Activated CD8-positive, alpha-beta memory T cell treated with anti-CD3 and anti-CD28 coated beads, Interleukin-2, amount 50 U/mL, for 24 hours (primary cell): Measurements from ENCODE around the gene PIGBOS1.
"Not testable (repeated sequence)": the region's sequence is repeated elsewhere in the genome, so short reads cannot be mapped to it uniquely, and the experiment has no call there.

ENCODE experiments used
- DNase-seq: peaks from one replicate; pipeline ENCODE4 v3.0.0-alpha.2; 2020; ENCODE audit errors: extremely low read depth

PIGBOS1 gene

DNA sequence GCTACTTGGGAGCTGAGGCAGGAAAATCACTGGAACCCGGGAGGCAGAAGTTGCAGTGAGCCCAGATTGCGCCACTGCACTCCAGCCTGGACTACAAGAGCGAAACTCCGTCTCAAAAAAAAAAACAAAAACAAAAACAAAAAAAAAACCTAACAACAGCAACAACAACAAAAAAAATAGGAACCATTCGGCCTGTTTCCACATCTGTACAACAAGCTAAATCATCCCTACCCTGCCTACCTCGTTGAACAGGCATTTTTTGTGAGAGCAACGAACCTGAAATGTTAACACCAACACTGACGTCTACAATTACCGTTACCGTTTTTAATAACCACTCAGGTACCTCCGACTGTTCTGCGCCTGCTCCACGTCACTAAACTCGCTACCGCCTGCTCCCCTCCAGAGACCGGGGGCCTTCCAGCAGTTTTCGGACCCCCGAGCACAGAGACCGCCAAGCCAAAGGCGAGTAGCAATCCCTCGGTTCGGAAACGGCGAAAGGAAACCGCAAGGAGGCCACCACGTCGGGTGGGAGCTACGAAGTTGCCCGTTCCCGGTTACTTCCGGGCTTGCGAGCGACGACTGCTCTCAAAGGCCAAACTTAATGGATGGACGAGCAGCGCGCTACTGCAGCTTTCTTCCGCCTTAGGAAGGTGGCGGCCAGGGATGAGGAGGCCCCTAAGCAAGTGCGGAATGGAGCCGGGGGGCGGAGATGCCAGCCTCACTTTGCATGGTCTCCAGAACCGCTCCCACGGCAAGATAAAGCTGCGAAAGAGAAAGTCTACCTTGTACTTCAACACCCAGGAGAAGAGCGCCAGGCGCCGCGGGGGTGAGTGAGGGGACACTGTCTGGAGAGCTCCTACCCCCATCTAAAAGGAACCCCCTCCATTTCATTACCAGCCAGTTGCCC lies at the start of gene PIGBOS1, which contains the start of gene PIGB:
Gene PIGBOS1 (minus strand): TSS at position 536 of the 907 bp plus-strand sequence. CDS start 1,331 bp downstream, outside the sequence.
Gene PIGB (plus strand): TSS at position 635 of the 907 bp plus-strand sequence. CDS start 29 bp downstream, at position 664.
- peak; percentile 53 for DNase-seq

GRCh38 chr15:55366981-55367380 lies 48.1 kb upstream of the PIGBOS1 start:
- DNase-seq = no peak

DNA sequence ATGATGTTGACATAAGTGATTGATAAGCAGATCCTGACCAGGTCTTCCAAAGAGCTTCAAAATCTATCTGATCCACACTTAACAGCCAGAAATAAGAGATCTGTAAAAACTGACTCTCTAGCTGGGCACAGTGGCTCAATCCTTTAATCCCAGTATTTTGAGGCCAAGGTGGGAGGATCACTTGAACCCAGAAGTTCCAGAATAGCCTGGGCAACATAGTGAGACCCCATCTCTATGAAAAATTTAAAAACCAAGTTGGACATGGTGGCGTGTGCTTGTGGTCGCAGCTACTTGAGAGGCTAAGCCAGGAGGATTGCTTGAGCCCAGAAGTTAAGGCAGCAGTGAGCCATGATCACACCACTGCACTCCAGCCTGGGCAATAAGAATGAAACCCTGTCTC lies 43.7 kb upstream of the PIGBOS1 start:
- DNase-seq = no peak

- DNase-seq = no peak
Measured at GRCh38 chr15:55361048-55361447, 42.1 kb upstream of the PIGBOS1 start.

- DNase-seq = no peak
Measured at GRCh38 chr15:55360256-55360655, 41.3 kb upstream of the PIGBOS1 start.

DNA sequence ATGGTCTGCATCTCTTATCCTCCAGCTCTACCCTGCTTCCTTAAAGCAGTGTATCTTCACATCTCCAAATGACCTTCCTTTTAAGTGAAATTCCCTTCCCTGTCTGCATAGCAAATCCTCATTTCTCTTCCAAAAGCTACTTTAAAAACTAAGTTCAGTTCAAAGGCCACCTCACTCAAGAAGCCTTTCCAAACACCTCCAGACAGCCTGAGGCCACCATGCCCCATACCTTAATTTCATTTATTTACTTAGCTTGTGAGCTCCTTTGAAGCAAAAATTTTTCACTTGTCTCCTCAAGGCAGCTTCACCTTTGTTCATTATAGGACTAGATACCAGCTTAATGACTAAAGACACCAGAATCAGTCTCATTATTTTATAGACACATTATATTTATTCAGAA lies 39.5 kb upstream of the PIGBOS1 start:
- no peak for DNase-seq

DNA sequence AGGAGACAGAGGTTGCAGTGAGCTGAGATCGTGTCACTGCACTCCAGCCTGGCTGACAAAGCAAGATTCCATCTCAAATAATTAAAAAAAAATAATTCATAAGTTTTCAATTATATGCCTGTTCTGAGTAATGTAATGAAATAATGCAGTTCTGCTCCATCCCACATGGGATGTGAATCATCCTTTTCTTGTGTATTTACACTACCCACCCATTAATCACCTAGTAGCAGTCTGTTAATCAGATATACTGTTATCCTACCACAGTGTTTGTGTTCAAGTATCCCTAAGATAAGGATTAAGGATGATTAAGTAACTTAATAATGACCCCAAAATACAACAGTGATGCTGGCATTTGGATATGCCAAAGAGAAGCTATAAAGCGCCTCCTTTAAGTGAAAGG lies 38.9 kb upstream of the PIGBOS1 start:
- DNase-seq = no peak

DNA sequence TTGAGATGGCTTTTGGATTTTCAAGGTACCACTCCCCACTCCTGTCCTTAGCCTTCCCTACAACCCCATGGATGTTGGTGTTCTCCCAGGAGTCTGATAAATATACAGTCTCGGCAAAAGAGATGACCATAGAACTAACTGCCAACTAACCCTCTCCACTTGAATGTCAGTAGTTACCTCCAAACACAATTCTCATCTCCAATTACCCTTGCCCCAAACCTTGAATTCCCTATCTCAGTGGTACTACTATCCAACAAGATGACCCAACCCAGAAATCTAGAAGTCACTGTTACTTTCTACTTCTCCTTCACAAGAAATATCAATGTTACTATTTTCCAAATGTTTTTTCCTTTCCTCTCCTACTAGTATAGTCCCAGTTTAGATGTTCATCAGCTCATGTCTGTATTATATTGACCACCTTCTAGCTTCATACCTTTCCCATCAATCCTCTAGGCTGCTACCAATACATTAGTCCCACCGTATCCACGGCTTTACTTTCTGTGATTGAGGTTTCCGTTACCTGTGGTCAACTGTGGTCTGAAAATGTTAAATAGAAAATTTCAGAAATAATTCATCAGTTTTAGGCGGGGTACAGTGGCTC lies 38.2 kb upstream of the PIGBOS1 start:
- DNase-seq = no peak

GRCh38 chr15:55353025-55353424 lies 34.1 kb upstream of the PIGBOS1 start:
- DNase-seq = no peak

- DNase-seq = no peak
Measured at GRCh38 chr15:55349282-55349681, 30.4 kb upstream of the PIGBOS1 start.

DNA sequence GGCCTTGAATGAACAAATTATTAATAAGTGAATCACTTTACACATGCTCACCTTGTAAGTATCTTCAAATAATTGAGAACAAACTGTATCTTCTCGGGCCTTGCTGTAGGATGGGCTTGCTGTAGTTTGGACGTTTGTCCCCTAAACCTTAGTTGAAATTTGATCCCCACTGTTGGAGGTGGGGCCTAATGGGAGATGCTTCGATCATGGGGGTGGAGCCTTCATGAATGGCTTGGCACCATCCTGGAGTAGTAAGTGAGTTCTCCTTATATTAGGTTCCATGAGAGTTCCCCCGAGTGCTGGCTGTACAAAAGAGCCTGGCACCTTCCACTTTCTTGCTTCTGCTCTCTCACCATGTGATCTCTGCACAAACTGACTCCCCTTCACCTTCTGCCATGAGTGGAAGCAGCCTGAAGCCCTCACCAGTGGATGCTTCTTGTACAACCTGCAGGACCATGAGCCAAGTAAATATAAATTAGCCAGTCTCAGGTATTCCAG lies 29.4 kb upstream of the PIGBOS1 start:
- DNase-seq = no peak

DNA sequence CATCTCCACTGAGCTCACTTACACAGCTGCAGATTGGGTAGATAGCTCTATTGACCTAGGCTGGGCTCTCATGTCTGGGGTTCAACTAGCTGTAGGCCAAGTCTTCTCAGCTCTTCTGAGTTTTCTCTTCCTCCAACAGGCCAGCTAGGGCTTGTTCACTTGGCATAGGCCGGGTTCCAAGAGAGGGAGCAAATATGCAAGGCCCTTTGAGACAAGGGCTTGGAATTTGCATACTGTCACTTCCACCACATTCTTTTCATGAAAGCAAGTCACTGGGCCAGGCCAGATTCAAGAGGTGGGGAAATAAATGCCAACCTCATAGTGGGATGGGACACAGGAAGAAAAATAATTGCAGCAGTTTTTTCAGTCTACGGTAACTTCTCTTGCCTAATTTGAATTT lies 25.3 kb upstream of the PIGBOS1 start:
- DNase-seq = no peak

DNA sequence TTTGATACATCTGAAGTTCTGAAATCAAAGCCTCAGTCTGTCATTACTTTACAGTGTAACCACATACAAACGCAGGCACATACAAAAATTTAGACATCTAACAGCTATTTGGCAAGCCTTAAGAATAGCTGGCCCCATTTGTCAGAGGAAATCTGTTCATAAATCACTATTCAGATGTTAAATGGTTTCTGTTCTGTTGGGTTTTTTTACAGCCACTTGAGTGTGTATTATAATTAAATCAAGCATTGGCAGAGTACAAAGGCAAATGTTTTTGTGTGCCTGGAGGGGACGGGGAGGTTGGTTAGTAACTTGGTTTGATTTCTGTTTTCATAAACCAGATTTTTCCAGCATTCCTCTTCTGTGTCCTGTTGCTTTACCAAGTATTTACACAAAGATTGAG lies 24.2 kb upstream of the PIGBOS1 start:
- no peak for DNase-seq

GRCh38 chr15:55337160-55337559 lies 18.2 kb upstream of the PIGBOS1 start:
- DNase-seq = no peak

DNA sequence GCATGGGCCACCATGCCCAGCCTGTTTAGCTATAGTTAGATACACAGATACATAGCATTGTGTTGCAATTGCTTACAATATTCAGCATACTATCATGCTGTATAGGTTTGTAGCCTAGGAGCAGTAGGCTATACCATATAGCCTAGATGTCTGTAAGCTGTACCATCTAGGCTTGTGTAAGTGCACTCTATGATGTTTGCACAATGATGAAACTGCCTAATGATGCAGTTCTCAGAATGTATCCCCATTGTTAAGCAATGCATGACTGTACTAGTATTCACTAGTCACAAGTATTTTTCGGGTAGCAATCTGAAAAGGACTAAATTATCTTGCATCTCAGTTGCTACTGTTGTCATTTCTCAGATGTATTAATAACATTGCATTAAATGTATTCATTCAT lies 16.1 kb upstream of the PIGBOS1 start:
- no peak for DNase-seq

DNA sequence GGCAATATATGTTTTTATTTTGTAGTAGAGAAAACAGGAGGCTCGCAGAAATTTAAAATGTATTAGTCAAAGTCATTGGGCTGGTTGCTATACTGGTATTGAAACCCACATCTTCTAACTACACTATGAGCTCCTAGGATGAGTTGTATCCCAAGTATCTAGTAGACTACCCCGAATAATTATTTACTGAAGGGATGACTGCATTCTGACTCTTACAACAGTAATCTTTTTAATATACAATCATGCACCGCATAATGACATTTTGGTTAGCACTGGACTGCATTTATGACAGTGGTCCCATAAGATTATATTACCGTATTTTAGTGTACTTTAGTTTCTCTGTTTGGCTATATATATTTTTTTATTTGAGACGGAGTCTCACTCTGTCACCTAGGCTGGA lies 15.4 kb upstream of the PIGBOS1 start:
- DNase-seq = no peak

GRCh38 chr15:55327387-55327786 lies 8.5 kb upstream of the PIGBOS1 start:
- no peak for DNase-seq

- DNase-seq = no peak
Measured at GRCh38 chr15:55322467-55322866, 3.5 kb upstream of the PIGBOS1 start.

GRCh38 chr15:55320963-55321362 lies 2.0 kb upstream of the PIGBOS1 start:
- no peak for DNase-seq

DNA sequence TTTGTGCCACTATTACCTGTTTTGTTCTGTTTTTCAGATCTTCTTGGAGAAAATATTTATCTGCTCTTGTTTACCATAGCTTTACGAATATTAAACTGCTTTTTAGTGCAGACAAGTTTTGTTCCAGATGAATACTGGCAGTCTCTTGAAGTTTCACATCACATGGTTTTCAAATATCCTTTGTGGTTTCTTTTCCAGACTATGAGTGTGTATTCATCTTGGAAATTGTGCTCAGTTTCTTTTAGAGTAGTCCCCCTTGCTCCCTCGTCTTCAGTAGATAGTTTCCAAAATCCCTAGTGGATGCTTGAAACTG lies 1.3 kb upstream of the PIGBOS1 start:
- no peak for DNase-seq

- DNase-seq = no peak
Measured at GRCh38 chr15:55319537-55320237, 764 bp upstream of the PIGBOS1 start.

DNA sequence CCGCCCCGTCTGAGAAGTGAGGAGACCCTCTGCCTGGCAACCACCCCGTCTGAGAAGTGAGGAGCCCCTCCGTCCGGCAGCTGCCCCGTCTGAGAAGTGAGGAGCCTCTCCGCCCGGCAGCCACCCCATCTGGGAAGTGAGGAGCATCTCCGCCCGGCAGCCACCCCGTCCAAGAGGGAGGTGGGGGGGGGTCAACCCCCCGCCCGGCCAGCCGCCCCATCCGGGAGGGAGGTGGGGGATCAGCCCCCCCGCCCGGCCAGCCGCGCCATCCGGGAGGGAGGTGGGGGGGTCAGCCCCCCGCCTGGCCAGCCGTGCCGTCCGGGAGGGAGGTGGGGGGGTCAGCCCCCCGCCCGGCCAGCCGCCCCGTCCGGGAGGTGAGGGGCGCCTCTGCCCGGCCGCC lies 16.1 kb downstream of the PIGBOS1 start:
- DNase-seq = not testable (repeated sequence)

GRCh38 chr15:55297315-55297714 lies 21.6 kb downstream of the PIGBOS1 start:
- DNase-seq = no peak
